ENCODE data around the gene TUBA4A. TPM values are rescaled to one million over a fixed set of nuclear protein-coding genes. Genes with fewer than 3 reads are reported as not detected.

TUBA4A gene
- total RNA-seq, 4 donors from 2014 or later, result 39.2 to 101 (median 70.8) TPM

GRCh38 chr2:219290381-219291171 lies 36.9 kb upstream of the TUBA4A start:
- H3K36me3 ChIP-seq, result no peaks in the 10 kb centered on the region
- no peak for DNase-seq
- no peaks in the 10 kb centered on the region for H3K27me3 ChIP-seq
- H3K27ac ChIP-seq, result peak overlapping the region in 2 of 4 donors; percentile 50 to 59
- H3K4me1 ChIP-seq, result peaks cover 0 to 24% (median 15%) of the 10 kb centered on the region in 4 donors
- TF ChIP-seq, protein P1, sequence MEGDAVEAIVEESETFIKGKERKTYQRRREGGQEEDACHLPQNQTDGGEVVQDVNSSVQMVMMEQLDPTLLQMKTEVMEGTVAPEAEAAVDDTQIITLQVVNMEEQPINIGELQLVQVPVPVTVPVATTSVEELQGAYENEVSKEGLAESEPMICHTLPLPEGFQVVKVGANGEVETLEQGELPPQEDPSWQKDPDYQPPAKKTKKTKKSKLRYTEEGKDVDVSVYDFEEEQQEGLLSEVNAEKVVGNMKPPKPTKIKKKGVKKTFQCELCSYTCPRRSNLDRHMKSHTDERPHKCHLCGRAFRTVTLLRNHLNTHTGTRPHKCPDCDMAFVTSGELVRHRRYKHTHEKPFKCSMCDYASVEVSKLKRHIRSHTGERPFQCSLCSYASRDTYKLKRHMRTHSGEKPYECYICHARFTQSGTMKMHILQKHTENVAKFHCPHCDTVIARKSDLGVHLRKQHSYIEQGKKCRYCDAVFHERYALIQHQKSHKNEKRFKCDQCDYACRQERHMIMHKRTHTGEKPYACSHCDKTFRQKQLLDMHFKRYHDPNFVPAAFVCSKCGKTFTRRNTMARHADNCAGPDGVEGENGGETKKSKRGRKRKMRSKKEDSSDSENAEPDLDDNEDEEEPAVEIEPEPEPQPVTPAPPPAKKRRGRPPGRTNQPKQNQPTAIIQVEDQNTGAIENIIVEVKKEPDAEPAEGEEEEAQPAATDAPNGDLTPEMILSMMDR (IDR thresholded peaks at IDR 0.05), result no peak
- TF ChIP-seq EP300 (IDR thresholded peaks at IDR 0.05; ENCODE audit: low read depth) (no peak), POLR2A (IDR thresholded peaks at IDR 0.05) (no peak), POLR2AphosphoS5 (IDR thresholded peaks at IDR 0.05) (no peak)
- 81 to 100% methylated on average over 1 to 16 of the region's 16 CpGs for WGBS, 2 donors (ENCODE audit: low coverage in 1 of 2)
- H3K9me3 ChIP-seq, result no peaks in the 10 kb centered on the region
- intact Hi-C loops (cut with DNase I; ENCODE audit: low total_unique reads) (loop anchor here (5.0 to 10.0 kb wide), 2 partner anchors 66 to 128 kb away; partner anchors contain the start of genes ANKZF1, ATG9A and NHEJ1), in situ Hi-C loops (cut with MboI; ENCODE audit: low pct_ligation_motif_present in 1 of 4, low pct_unique_long_range_greater_than_20kb in 1 of 4, low sequenced_read_pairs in 3 of 4) (loop anchor here (10.0 to 25.0 kb wide), 3 partner anchors 116 to 236 kb away; partner anchors contain the start of genes SLC23A3 (in 3 of the 4), CNPPD1 (in 2 of the 4), RETREG2 (in 2 of the 4) and NHEJ1 (in 1 of the 4))
- H3K4me3 ChIP-seq, result no peak overlapping the region

DNA sequence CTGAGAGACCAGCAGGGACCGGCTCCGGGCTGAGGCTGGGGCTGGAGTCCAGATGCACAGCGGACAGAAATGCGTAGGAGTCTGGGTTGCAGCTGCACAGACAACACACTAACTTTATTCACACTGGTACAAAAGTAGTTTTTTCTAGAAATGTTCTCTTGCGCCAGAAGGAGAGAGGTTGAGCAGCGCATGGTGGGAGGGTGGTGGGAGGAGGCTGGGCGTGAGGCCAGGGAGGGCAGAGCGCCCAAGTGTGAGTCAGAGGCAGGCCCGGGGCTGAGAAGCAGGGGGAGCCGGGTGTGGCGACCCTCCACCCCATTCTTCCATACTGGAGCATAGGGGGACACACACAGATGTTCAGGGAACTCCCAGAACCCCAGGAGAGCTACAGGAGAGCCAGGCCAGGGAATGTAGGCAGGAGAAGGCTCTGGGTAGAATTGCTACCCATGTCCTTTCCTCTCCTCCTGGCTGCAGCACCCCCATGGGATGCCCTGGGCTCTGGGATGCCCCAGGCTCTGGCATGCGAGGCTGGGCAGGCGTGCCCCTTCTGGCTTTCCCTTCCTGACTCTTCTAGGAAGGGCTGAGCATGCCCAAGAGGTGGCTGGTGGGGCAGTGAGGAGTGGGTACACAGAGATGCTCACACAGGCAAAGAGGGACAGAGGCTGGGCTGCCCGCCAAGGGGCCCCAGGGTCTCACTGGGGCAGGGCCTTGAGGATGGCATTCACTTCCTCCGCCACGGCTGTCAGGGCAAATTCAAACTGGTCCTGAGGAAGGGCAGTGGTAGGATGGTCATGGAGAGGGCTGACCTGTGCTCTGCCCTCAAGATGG lies 36.0 kb upstream of the TUBA4A start:
- Histone ChIP-seq H3K27me3 (no peaks in the 10 kb centered on the region), H3K36me3 (no peaks in the 10 kb centered on the region), H3K4me3 (no peak overlapping the region), H3K9me3 (no peaks in the 10 kb centered on the region), H3K27ac (peak overlapping the region; percentile 38 to 59 (median 48)), H3K4me1 (peaks cover 0 to 18% (median 11%) of the 10 kb centered on the region in 4 donors)
- in situ Hi-C loops (cut with MboI; ENCODE audit: low pct_ligation_motif_present in 1 of 4, low pct_unique_long_range_greater_than_20kb in 1 of 4, low sequenced_read_pairs in 3 of 4) (loop anchor here (10.0 to 25.0 kb wide), 3 partner anchors 115 to 235 kb away; partner anchors contain the start of genes SLC23A3 (in 3 of the 4), CNPPD1 (in 2 of the 4), RETREG2 (in 2 of the 4) and NHEJ1 (in 1 of the 4)), intact Hi-C loops (cut with DNase I; ENCODE audit: low total_unique reads) (loop anchor here (5.0 to 10.0 kb wide), 2 partner anchors 65 to 127 kb away; partner anchors contain the start of genes ANKZF1, ATG9A and NHEJ1)
- DNase-seq, result peak; percentile 41
- peak in 1 of 3 donors; percentile 17 for TF ChIP-seq POLR2AphosphoS5 (IDR thresholded peaks at IDR 0.05)
- TF ChIP-seq, protein P1 (IDR thresholded peaks at IDR 0.05), result no peak
- WGBS, 2 donors (ENCODE audit: low coverage in 1 of 2), result 52% methylated on average over 16 of the region's 16 CpGs; no CpG with 5 or more reads in 1 of the 2 donors

DNA sequence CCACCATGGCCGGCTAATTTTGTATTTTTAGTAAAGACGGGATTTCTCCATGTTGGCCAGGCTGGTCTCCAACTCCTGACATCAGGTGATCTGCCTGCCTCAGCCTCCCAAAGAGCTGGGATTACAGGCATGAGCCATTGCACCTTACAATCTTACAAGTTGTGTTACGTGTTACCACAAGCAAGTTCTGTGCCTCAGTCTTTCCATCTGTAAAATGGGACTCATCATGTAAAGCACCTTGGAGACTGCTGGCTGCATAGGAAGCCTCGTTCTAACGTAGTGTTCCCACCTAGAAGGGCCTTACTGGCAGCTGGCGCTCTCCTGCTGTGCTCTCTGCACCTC lies 35.4 kb upstream of the TUBA4A start:
- no peak for TF ChIP-seq POLR2A (IDR thresholded peaks at IDR 0.05)
- TF ChIP-seq, protein P1 (IDR thresholded peaks at IDR 0.05), result no peak
- TF ChIP-seq EP300 (IDR thresholded peaks at IDR 0.05; ENCODE audit: low read depth), result no peak
- TF ChIP-seq POLR2AphosphoS5 (IDR thresholded peaks at IDR 0.05), result no peak
- H3K27me3 ChIP-seq, result no peaks in the 10 kb centered on the region
- H3K36me3 ChIP-seq, result no peaks in the 10 kb centered on the region
- H3K4me1 ChIP-seq, result peaks cover 0 to 13% (median 6%) of the 10 kb centered on the region in 4 donors
- no peaks in the 10 kb centered on the region for H3K9me3 ChIP-seq
- intact Hi-C loops (cut with DNase I; ENCODE audit: low total_unique reads), result no loop called here
- WGBS, 2 donors (ENCODE audit: low coverage in 1 of 2), result 74 to 80% methylated on average over 3 to 6 of the region's 6 CpGs
- no peak overlapping the region for H3K4me3 ChIP-seq
- H3K27ac ChIP-seq, result peak overlapping the region in 3 of 4 donors; percentile 46 to 59 (median 50)
- in situ Hi-C loops (cut with MboI; ENCODE audit: low pct_ligation_motif_present in 1 of 4, low pct_unique_long_range_greater_than_20kb in 1 of 4, low sequenced_read_pairs in 3 of 4), result loop anchor here in 1 of 4 donors (25.0 kb wide), 1 partner anchor 127 kb away; the partner anchor contains the start of genes NHEJ1 and SLC23A3
- DNase-seq, result no peak
